Measurements from ENCODE around the gene BPIFB2. TPM values are rescaled to one million over a fixed set of nuclear protein-coding genes. Genes with fewer than 3 reads are reported as not detected.

Gene BPIFB2
- total RNA-seq, 3 donors from 2014 or later (not counting 1 experiment from before 2014, with no cell fraction given), result not detected

DNA sequence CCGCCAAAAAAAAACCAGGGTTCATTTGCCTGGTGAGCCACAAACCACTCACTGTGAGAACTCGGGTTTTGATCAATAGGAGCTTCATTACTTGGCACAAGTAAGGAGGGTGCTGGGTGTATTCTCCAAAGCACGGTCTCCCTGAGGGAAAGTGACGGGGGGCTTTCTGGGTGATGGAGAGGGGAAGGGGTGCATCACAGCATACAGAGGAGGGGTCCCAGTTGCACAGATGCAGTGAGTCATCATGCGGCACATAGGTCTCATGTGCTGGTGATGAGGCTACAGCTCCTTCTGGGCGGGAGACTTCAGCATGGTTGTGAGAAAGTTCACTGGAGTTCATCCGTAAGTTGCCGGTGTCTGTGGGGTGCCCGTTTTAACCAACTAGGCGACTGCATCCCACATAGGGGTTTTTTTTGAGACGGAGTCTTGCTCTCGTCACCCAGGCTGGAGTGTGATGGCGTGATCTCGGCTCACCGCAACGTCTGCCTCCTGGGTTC is 39.5 kb upstream of the BPIFB2 start:
- Histone ChIP-seq H3K4me3 (ENCODE audit: low read length) (no peak overlapping the region), H3K4me1 (ENCODE audit: control insufficient read depth, insufficient read depth, low read length) (peaks cover 80% of the 10 kb centered on the region), H3K9me3 (ENCODE audit: control insufficient read depth, insufficient read depth, low read length) (no peaks in the 10 kb centered on the region), H3K27ac (ENCODE audit: low read length) (peak overlapping the region; percentile 81), H3K27me3 (ENCODE audit: control insufficient read depth, insufficient read depth, low read length) (no peaks in the 10 kb centered on the region), H3K36me3 (ENCODE audit: control insufficient read depth, insufficient read depth, low read length) (no peaks in the 10 kb centered on the region)
- Mint-ChIP-seq H3K4me1 (peaks cover 21 to 25% of the 10 kb centered on the region in 2 donors), H3K9me3 (no peaks in the 10 kb centered on the region), H3K36me3 (no peaks in the 10 kb centered on the region), H3K27me3 (ENCODE audit: low read depth in 2 of 2) (no peaks in the 10 kb centered on the region), H3K27ac (peak overlapping the region; percentile 55 to 80), H3K4me3 (peak overlapping the region; percentile 31)
- TF ChIP-seq, protein P1, sequence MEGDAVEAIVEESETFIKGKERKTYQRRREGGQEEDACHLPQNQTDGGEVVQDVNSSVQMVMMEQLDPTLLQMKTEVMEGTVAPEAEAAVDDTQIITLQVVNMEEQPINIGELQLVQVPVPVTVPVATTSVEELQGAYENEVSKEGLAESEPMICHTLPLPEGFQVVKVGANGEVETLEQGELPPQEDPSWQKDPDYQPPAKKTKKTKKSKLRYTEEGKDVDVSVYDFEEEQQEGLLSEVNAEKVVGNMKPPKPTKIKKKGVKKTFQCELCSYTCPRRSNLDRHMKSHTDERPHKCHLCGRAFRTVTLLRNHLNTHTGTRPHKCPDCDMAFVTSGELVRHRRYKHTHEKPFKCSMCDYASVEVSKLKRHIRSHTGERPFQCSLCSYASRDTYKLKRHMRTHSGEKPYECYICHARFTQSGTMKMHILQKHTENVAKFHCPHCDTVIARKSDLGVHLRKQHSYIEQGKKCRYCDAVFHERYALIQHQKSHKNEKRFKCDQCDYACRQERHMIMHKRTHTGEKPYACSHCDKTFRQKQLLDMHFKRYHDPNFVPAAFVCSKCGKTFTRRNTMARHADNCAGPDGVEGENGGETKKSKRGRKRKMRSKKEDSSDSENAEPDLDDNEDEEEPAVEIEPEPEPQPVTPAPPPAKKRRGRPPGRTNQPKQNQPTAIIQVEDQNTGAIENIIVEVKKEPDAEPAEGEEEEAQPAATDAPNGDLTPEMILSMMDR (IDR thresholded peaks at IDR 0.05), result no peak
- 62% methylated on average over 16 of the region's 16 CpGs for WGBS (ENCODE audit: insufficient coverage)
- DNase-seq (peak in 1 of 2 donors; percentile 89), ATAC-seq (no peak)
- intact Hi-C loops (cut with micrococcal nuclease), result no loop called here

DNA sequence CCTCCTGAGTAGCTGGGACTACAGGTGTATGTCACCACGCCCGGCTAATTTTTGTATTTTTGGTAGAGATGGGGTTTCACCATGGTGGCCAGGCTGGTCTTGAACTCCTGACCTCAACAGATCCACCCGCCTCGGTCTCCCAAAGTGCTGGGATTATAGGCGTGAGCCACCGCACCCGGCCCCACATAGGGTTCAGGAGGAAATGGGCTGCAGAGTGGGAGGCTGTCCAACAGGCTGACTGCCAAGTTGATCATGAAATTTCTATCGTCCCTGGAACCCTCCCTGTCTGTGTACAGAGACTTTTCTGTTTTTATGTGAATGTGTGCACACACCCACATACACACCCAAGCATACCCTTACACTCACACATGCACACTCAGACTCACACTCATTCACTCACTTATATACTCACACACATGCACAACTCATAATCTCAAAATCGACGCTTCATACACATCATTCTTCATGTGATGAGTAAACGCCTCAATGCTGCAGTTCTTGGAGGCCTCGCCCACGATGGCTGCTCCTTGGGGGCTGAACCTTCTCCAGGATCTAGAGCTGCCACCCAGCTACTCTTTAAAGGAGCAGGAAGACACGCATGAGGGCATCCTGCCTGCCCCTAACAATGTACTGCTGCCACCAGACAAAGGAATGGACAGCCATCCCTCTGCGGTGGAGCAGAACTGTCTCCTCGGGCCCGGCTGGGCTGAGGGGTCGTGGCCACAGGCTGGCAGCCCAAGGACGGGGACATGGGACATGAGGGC is 38.8 kb upstream of the BPIFB2 start:
- Mint-ChIP-seq H3K27me3 (ENCODE audit: low read depth in 2 of 2) (no peaks in the 10 kb centered on the region), H3K27ac (peak overlapping the region in 1 of 2 donors; percentile 81), H3K4me3 (no peak overlapping the region), H3K36me3 (no peaks in the 10 kb centered on the region), H3K9me3 (no peaks in the 10 kb centered on the region), H3K4me1 (peaks cover 21 to 25% of the 10 kb centered on the region in 2 donors)
- no peaks in the 10 kb centered on the region for H3K36me3 ChIP-seq (ENCODE audit: control insufficient read depth, insufficient read depth, low read length)
- H3K27me3 ChIP-seq (ENCODE audit: control insufficient read depth, insufficient read depth, low read length), result no peaks in the 10 kb centered on the region
- peaks cover 82% of the 10 kb centered on the region for H3K4me1 ChIP-seq (ENCODE audit: control insufficient read depth, insufficient read depth, low read length)
- DNase-seq, result peak in 1 of 2 donors; percentile 51
- TF ChIP-seq, protein P1 (IDR thresholded peaks at IDR 0.05), result no peak
- peak overlapping the region; percentile 94 for H3K27ac ChIP-seq (ENCODE audit: low read length)
- no peak overlapping the region for H3K4me3 ChIP-seq (ENCODE audit: low read length)
- 87% methylated on average over 19 of the region's 19 CpGs for WGBS (ENCODE audit: insufficient coverage)
- intact Hi-C loops (cut with micrococcal nuclease), result no loop called here
- no peaks in the 10 kb centered on the region for H3K9me3 ChIP-seq (ENCODE audit: control insufficient read depth, insufficient read depth, low read length)
- ATAC-seq, result no peak

DNA sequence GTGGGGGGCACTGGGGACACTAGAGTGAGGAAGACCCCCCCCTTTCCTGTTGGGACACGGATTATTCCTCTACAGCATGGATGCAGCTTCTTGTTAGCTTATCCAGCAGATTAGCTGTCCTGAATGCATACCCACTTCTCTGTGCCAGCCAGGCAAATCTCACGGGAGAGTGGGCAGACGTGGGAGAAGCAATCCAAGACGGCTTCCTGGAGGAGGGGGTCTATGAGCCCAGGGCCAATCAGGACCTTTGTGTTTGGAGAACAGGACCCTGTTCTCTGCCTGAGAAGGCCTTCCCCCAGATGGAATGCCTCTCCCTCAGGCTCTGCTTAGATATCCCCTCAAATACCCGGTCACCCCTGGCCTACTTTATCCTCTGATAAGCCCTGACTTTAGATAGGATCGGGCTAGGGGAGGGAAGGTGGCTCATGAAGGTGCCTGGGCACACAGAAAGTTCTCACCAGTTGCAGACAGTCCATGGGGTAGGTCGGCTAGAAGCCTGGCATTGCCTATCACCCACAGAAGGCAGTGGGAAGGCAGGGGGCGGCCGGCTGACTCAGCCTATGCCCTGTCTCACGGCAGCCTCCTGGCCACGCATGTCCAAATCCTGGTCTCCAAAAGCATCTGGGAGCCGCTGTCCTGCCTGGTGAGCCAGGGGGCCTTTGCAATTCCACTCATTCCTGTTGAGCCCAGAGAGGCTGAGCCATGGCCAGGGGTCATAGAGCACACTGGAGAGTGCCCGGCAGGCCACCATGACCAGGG is 38.0 kb upstream of the BPIFB2 start:
- Mint-ChIP-seq H3K27ac (peak overlapping the region in 1 of 2 donors; percentile 81), H3K4me3 (no peak overlapping the region), H3K36me3 (no peaks in the 10 kb centered on the region), H3K9me3 (no peaks in the 10 kb centered on the region), H3K27me3 (ENCODE audit: low read depth in 2 of 2) (no peaks in the 10 kb centered on the region), H3K4me1 (peaks cover 22 to 25% of the 10 kb centered on the region in 2 donors)
- H3K27ac ChIP-seq (ENCODE audit: low read length), result peak overlapping the region; percentile 94
- no peak overlapping the region for H3K4me3 ChIP-seq (ENCODE audit: low read length)
- ATAC-seq, result no peak
- 92% methylated on average over 13 of the region's 13 CpGs for WGBS (ENCODE audit: insufficient coverage)
- intact Hi-C loops (cut with micrococcal nuclease), result no loop called here
- peaks cover 82% of the 10 kb centered on the region for H3K4me1 ChIP-seq (ENCODE audit: control insufficient read depth, insufficient read depth, low read length)
- no peaks in the 10 kb centered on the region for H3K9me3 ChIP-seq (ENCODE audit: control insufficient read depth, insufficient read depth, low read length)
- H3K27me3 ChIP-seq (ENCODE audit: control insufficient read depth, insufficient read depth, low read length), result no peaks in the 10 kb centered on the region
- no peaks in the 10 kb centered on the region for H3K36me3 ChIP-seq (ENCODE audit: control insufficient read depth, insufficient read depth, low read length)
- TF ChIP-seq, protein P1 (IDR thresholded peaks at IDR 0.05), result no peak
- no peak for DNase-seq

All from natural killer cell (primary cell).